ENCODE data around the gene SLC8A1. TPM values are rescaled to one million over a fixed set of nuclear protein-coding genes. Genes with fewer than 3 reads are reported as not detected.

The SLC8A1 gene
- total RNA-seq, 1 donor from 2014 or later = 9.6 TPM

DNA sequence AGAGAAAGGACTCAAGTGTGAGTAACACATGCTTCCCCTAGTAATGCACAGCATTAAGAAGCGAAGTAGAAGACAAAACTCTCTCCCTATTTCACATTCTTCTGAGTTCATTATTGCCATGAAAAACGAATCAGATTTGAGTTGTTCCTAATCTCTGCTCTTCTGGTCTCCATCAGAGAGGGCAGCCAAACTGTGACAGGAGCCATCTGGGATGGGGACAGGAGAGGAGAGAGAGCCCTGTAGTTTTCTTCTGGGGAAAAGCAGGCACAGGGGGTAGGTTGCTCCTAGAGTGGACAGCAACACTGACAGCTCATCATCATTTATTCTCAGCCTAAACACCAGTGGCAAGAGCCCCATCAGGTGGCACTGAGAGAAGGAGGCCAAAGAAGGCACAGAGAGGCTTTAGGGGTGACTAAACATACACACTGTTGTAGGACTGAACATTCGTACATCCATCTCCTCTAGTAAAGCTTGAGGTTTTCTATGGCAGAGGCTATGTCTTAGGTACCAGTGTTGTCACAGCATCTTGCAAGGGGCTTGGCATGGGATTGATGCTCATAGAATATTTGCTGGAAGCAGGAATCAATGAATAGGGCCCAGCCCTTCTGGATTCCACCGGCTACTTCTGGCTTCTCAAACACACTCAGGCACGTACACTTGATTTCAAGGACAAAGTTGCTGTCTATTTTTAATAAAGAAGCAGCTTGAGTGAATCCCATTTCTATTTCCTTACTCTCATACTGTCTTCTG is 33.1 kb downstream of the SLC8A1 start:
- H3K9me3 Mint-ChIP-seq = no peaks in the 10 kb centered on the region
- no peak overlapping the region for H2AFZ ChIP-seq (replicated peaks)
- H3K4me2 ChIP-seq = no peak overlapping the region
- no peaks in the 10 kb centered on the region for H3K4me1 ChIP-seq
- no peaks in the 10 kb centered on the region for H3K36me3 ChIP-seq
- H3K4me1 Mint-ChIP-seq = no peaks in the 10 kb centered on the region
- TF ChIP-seq EZH2phosphoT487 (IDR thresholded peaks at IDR 0.05) = no peak
- no peak for TF ChIP-seq EZH2 (IDR thresholded peaks at IDR 0.05)
- TF ChIP-seq, protein P1, sequence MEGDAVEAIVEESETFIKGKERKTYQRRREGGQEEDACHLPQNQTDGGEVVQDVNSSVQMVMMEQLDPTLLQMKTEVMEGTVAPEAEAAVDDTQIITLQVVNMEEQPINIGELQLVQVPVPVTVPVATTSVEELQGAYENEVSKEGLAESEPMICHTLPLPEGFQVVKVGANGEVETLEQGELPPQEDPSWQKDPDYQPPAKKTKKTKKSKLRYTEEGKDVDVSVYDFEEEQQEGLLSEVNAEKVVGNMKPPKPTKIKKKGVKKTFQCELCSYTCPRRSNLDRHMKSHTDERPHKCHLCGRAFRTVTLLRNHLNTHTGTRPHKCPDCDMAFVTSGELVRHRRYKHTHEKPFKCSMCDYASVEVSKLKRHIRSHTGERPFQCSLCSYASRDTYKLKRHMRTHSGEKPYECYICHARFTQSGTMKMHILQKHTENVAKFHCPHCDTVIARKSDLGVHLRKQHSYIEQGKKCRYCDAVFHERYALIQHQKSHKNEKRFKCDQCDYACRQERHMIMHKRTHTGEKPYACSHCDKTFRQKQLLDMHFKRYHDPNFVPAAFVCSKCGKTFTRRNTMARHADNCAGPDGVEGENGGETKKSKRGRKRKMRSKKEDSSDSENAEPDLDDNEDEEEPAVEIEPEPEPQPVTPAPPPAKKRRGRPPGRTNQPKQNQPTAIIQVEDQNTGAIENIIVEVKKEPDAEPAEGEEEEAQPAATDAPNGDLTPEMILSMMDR (IDR thresholded peaks at IDR 0.05) = no peak
- no peaks in the 10 kb centered on the region for H3K79me2 ChIP-seq (ENCODE audit: low read depth)
- no peak for DNase-seq (ENCODE audit: low spot score)
- H3K9me3 ChIP-seq (ENCODE audit: low read depth) = no peaks in the 10 kb centered on the region
- no peaks in the 10 kb centered on the region for H3K27me3 ChIP-seq
- no peak overlapping the region for H3K9ac ChIP-seq
- H4K20me1 ChIP-seq (ENCODE audit: low read depth) = no peaks in the 10 kb centered on the region
- no peak overlapping the region for H3K4me3 ChIP-seq
- no peaks in the 10 kb centered on the region for H3K27me3 Mint-ChIP-seq (ENCODE audit: insufficient read depth, low read depth)
- H3K27ac Mint-ChIP-seq = peak overlapping the region; percentile 51
- no peak overlapping the region for H3K4me3 Mint-ChIP-seq
- H3F3A ChIP-seq (ENCODE audit: low read depth) = no peaks in the 10 kb centered on the region
- H3K36me3 Mint-ChIP-seq = no peaks in the 10 kb centered on the region
- H3K27ac ChIP-seq = no peak overlapping the region

GRCh38 chr2:40416486-40416885 is 35.4 kb downstream of the SLC8A1 start:
- no peak for DNase-seq (ENCODE audit: low spot score)
- Mint-ChIP-seq H3K27me3 (ENCODE audit: insufficient read depth, low read depth) (no peaks in the 10 kb centered on the region), H3K36me3 (no peaks in the 10 kb centered on the region), H3K4me3 (no peak overlapping the region), H3K4me1 (no peaks in the 10 kb centered on the region), H3K27ac (no peak overlapping the region), H3K9me3 (no peaks in the 10 kb centered on the region)
- Histone ChIP-seq H4K20me1 (ENCODE audit: low read depth) (no peaks in the 10 kb centered on the region), H3K9me3 (ENCODE audit: low read depth) (no peaks in the 10 kb centered on the region), H3K36me3 (no peaks in the 10 kb centered on the region), H3K27ac (no peak overlapping the region), H3K4me2 (no peak overlapping the region), H3K4me3 (no peak overlapping the region), H3K79me2 (ENCODE audit: low read depth) (no peaks in the 10 kb centered on the region), H3F3A (ENCODE audit: low read depth) (no peaks in the 10 kb centered on the region), H2AFZ (replicated peaks) (no peak overlapping the region), H3K4me1 (no peaks in the 10 kb centered on the region), H3K27me3 (no peaks in the 10 kb centered on the region), H3K9ac (no peak overlapping the region)
- TF ChIP-seq, protein P1 (IDR thresholded peaks at IDR 0.05) = no peak
- TF ChIP-seq EZH2 (IDR thresholded peaks at IDR 0.05) = no peak
- no peak for TF ChIP-seq EZH2phosphoT487 (IDR thresholded peaks at IDR 0.05)

DNA sequence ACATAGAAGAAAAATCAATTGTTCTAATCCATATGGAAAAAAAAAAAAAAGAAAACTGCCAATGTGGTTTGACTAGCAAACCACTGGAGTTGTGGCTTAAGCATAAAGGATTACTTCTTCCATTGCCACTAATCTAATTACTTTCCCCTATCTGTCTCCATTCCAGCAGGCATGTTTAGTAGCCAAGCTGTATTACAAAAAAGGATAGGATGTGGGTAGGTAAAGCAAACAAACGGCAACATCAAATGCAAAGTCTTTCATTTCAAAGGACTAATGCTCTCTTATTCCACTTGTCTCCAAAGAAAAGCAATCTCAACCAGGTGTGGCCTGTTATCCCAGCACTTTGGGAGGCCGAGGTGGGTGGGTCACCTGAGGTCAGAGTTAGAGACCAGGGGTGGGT is 36.5 kb downstream of the SLC8A1 start:
- Mint-ChIP-seq H3K27ac (no peak overlapping the region), H3K4me1 (no peaks in the 10 kb centered on the region), H3K27me3 (ENCODE audit: insufficient read depth, low read depth) (no peaks in the 10 kb centered on the region), H3K9me3 (no peaks in the 10 kb centered on the region), H3K4me3 (no peak overlapping the region), H3K36me3 (no peaks in the 10 kb centered on the region)
- no peak for TF ChIP-seq EZH2 (IDR thresholded peaks at IDR 0.05)
- TF ChIP-seq EZH2phosphoT487 (IDR thresholded peaks at IDR 0.05) = no peak
- TF ChIP-seq, protein P1 (IDR thresholded peaks at IDR 0.05) = no peak
- no peak overlapping the region for H2AFZ ChIP-seq (replicated peaks)
- H3K4me3 ChIP-seq = no peak overlapping the region
- H3K27ac ChIP-seq = no peak overlapping the region
- no peak overlapping the region for H3K9ac ChIP-seq
- no peaks in the 10 kb centered on the region for H3K79me2 ChIP-seq (ENCODE audit: low read depth)
- H3K4me1 ChIP-seq = no peaks in the 10 kb centered on the region
- H3K4me2 ChIP-seq = no peak overlapping the region
- no peaks in the 10 kb centered on the region for H4K20me1 ChIP-seq (ENCODE audit: low read depth)
- no peak for DNase-seq (ENCODE audit: low spot score)
- H3K36me3 ChIP-seq = no peaks in the 10 kb centered on the region
- H3K9me3 ChIP-seq (ENCODE audit: low read depth) = no peaks in the 10 kb centered on the region
- H3K27me3 ChIP-seq = no peaks in the 10 kb centered on the region
- H3F3A ChIP-seq (ENCODE audit: low read depth) = no peaks in the 10 kb centered on the region

All from neural progenitor cell (in vitro differentiated cells).